HepG2 (cell line): Measurements from ENCODE around the gene DDX59. TPM values are rescaled to one million over a fixed set of nuclear protein-coding genes. Genes with fewer than 3 reads are reported as not detected.

Experiments used
- ETV5 ChIP-seq: IDR thresholded peaks from 2 replicates; pipeline ENCODE4 v1.6.1; 2018; ENCODE audit warnings: missing biosample characterization, missing genetic modification reagents, inconsistent platforms, borderline replicate concordance
- FOSL1 ChIP-seq: sonication (generic); formaldehyde crosslinking; IDR thresholded peaks from 2 replicates; pipeline ENCODE4 v1.9.0; 2021; ENCODE audit warnings: missing genetic modification reagents, borderline replicate concordance
- HDAC1 ChIP-seq: sonication (generic); formaldehyde crosslinking; IDR thresholded peaks from 2 replicates; pipeline ENCODE4 v1.5.1; 2020; ENCODE audit warnings: mild to moderate bottlenecking, missing genetic modification reagents
- HDAC6 ChIP-seq: fragments of 200-600 bp; sonication (generic); IDR thresholded peaks from 2 replicates; pipeline ENCODE4 v1.7.0; 2017; ENCODE audit warnings: mild to moderate bottlenecking, antibody characterized with exemption, low read length, low read depth
- NCOA1 ChIP-seq: sonication (generic); formaldehyde crosslinking; IDR thresholded peaks from 2 replicates; pipeline ENCODE4 v1.9.0; 2021; ENCODE audit warnings: missing genetic modification reagents
- ONECUT2 ChIP-seq: sonication (generic); formaldehyde crosslinking; IDR thresholded peaks from 2 replicates; pipeline ENCODE4 v1.4.0; 2020; ENCODE audit warnings: missing genetic modification reagents
- POLR2A ChIP-seq, 2 experiments: IDR thresholded peaks; 2 replicates each; pipeline ENCODE4 v1.6.1; 2011; ENCODE audit warnings: low read depth in 2 of 2, low read length in 2 of 2, mild to moderate bottlenecking in 1 of 2, moderate library complexity in 1 of 2; ENCODE audit not compliant: insufficient read depth in 1 of 2
- RBFOX2 ChIP-seq: fragments of 200-400 bp; formaldehyde crosslinking; IDR thresholded peaks from 2 replicates; pipeline ENCODE4 v1.6.1; 2017; ENCODE audit warnings: low read depth, mild to moderate bottlenecking, low read length
- SAP130 ChIP-seq: IDR thresholded peaks from 2 replicates; pipeline ENCODE4 v1.6.1; 2016; ENCODE audit warnings: low read depth
- SIN3A ChIP-seq: IDR thresholded peaks from 2 replicates; pipeline ENCODE4 v1.6.1; 2011; ENCODE audit warnings: low read depth, mild to moderate bottlenecking, control low read depth, low read length, borderline replicate concordance
- TMF1 ChIP-seq: sonication (generic); formaldehyde crosslinking; IDR thresholded peaks from 2 replicates; pipeline ENCODE4 v1.8.1; 2022; ENCODE audit warnings: low read depth, missing genetic modification reagents
- ZFP36L1 ChIP-seq: sonication (generic); formaldehyde crosslinking; IDR thresholded peaks from 2 replicates; pipeline ENCODE4 v1.8.0; 2022; ENCODE audit warnings: mild to moderate bottlenecking, missing genetic modification reagents, moderate library complexity
- ZNF20 ChIP-seq: sonication (generic); formaldehyde crosslinking; IDR thresholded peaks from 2 replicates; pipeline ENCODE4 v1.4.0; 2020; ENCODE audit warnings: mild to moderate bottlenecking, moderate library complexity, missing genetic modification reagents
- ZNF337 ChIP-seq: sonication (generic); formaldehyde crosslinking; IDR thresholded peaks from 2 replicates; pipeline ENCODE4 v1.5.1; 2020; ENCODE audit warnings: missing genetic modification reagents, low read depth, mild to moderate bottlenecking, borderline replicate concordance
- ZNF550 ChIP-seq: sonication (generic); formaldehyde crosslinking; IDR thresholded peaks from 2 replicates; pipeline ENCODE4 v1.4.0; 2020; ENCODE audit warnings: mild to moderate bottlenecking, missing genetic modification reagents, borderline replicate concordance
- ZNF629 ChIP-seq: sonication (generic); formaldehyde crosslinking; conservative IDR thresholded peaks from 2 replicates; pipeline ENCODE4 v1.5.0; 2020; ENCODE audit warnings: missing genetic modification reagents
- ZSCAN25 ChIP-seq: sonication (generic); formaldehyde crosslinking; IDR thresholded peaks from 2 replicates; pipeline ENCODE4 v1.8.0; 2022; ENCODE audit warnings: mild to moderate bottlenecking, missing genetic modification reagents
- ZSCAN31 ChIP-seq: sonication (generic); formaldehyde crosslinking; IDR thresholded peaks from 2 replicates; pipeline ENCODE4 v1.5.0; 2020; ENCODE audit warnings: low read depth, mild to moderate bottlenecking, missing genetic modification reagents
- polyA plus RNA-seq, 8 experiments: library from polyadenylated mRNA; depleted of rRNA in 3 of 8; stranded (reverse) in 7 of 8; unstranded in 1 of 8; fragments of >200 nt; fragmentation: Illumina TruSeq in 4 of 8; extraction: Trizol in 4 of 8; gene quantifications; 2 replicates each; pipeline versions ENCODE4 v1.2.1 to v1.2.3, GENCODE V29; 2011 to 2016; ENCODE audit warnings: low read depth in 4 of 8, missing spikeins in 1 of 8, mixed read lengths in 1 of 8; ENCODE audit not compliant: insufficient read depth in 1 of 8
- total RNA-seq, 5 experiments: library from RNA; depleted of rRNA; stranded (reverse); fragments of >200 nt; fragmentation: Illumina TruSeq; extraction: Trizol; gene quantifications; 2 replicates each; pipeline ENCODE4 v1.2.3, GENCODE V29; 2016; ENCODE audit warnings: low read depth in 1 of 5
- TF ChIP-seq, protein P1 (sequence below): sonication (generic); formaldehyde crosslinking; IDR thresholded peaks from 2 replicates; pipeline ENCODE4 v1.8.1; 2023; ENCODE audit warnings: mild to moderate bottlenecking, missing genetic modification reagents
- TF ChIP-seq, protein P2 (sequence below): IDR thresholded peaks from 2 replicates; pipeline ENCODE4 v1.6.1; 2016; ENCODE audit warnings: mild to moderate bottlenecking, missing biosample characterization, missing genetic modification reagents
- TF ChIP-seq, protein P3 (sequence below): sonication (generic); formaldehyde crosslinking; IDR thresholded peaks from 2 replicates; pipeline ENCODE4 v1.5.0; 2020; ENCODE audit warnings: mild to moderate bottlenecking, missing genetic modification reagents
- TF ChIP-seq, protein P4 (sequence below): sonication (generic); formaldehyde crosslinking; IDR thresholded peaks from 2 replicates; pipeline ENCODE4 v1.5.0; 2020; ENCODE audit warnings: mild to moderate bottlenecking, missing genetic modification reagents, moderate library complexity
- TF ChIP-seq, protein P5 (sequence below): sonication (generic); formaldehyde crosslinking; IDR thresholded peaks from 2 replicates; pipeline ENCODE4 v1.5.1; 2020; ENCODE audit warnings: mild to moderate bottlenecking, missing genetic modification reagents, moderate library complexity

The DDX59 gene
- total and polyA plus RNA-seq, 2 of the 13 experiments (the other 11 are each of a cell fraction or from before 2014, with no cell fraction given) = 12.1 to 14.8 TPM

DNA sequence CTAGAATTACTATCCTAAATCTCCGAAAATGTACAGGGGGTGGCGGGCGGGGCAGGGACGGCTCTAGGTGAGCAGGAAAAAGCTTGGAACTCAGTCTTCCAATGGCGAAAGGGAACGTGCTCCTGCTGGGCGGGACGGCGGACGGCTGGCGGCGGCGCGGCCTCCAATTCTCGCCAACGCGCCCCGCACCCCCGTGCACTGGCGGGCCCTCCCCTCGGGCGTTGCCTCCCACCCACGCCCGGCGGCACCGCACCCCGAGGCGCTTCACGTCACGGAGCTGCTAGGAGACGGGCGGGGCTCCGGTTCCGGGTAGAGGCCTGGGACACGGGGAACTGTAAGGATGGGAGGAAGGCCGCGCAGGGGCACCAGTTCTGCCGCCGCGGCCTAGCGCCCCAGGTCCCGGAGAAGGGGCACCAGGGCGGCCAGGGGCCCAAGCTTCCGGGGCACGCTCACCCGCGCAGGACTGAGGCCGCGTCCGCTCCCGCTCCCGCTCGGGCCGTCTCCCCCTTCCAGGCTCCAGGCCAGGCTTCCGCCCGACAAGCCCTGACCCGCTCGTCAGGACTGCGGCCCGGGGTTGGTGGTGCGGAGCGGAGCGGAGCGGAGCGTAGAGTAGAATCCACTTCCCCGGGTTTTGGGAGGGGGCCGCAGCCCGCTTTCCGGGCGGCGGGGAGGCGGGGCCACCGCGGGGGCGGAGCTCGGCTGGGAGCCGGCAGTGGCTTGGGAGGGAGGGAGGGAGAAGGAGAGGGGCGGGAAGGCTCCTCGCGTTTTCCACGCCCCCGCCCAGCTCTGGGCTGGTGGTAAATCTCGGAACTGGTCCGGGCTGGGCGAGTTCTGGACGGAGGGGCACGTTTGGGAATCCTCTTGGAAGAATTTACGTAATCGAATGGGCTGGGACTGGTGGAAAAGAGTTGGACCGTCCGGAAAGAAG, at the start of gene DDX59 (continued):
- TF ChIP-seq HDAC6 (no peak), POLR2A (IDR thresholded peaks at IDR 0.05; ENCODE audit: insufficient read depth in 1 of 2, low read depth in 2 of 2, low read length in 2 of 2) (peak; percentile 46 to 85; a peak in 3 of 4 replicates), ONECUT2 (CRISPR knock-in tag) (no peak), ZNF20 (CRISPR knock-in tag) (no peak), ZNF550 (no peak), SAP130 (CRISPR knock-in tag) (peak; percentile 87), FOSL1 (CRISPR knock-in tag) (no peak), NCOA1 (CRISPR knock-in tag) (no peak), ZFP36L1 (no peak), ZNF629 (CRISPR knock-in tag) (no peak; the same call in 1 of the 2 replicates), ZSCAN25 (CRISPR knock-in tag) (peak; percentile 73; the same call in 1 of the 2 replicates), ZSCAN31 (peak; percentile 56; the same call in 1 of the 2 replicates), SIN3A (peak; percentile 60; the same call in 1 of the 2 replicates), RBFOX2 (peak; percentile 98), ETV5 (peak; percentile 57), HDAC1 (CRISPR knock-in tag) (peak; percentile 89), TMF1 (CRISPR knock-in tag) (peak; percentile 74), ZNF337 (peak; percentile 87; the same call in 1 of the 2 replicates)
- TF ChIP-seq, protein P1, sequence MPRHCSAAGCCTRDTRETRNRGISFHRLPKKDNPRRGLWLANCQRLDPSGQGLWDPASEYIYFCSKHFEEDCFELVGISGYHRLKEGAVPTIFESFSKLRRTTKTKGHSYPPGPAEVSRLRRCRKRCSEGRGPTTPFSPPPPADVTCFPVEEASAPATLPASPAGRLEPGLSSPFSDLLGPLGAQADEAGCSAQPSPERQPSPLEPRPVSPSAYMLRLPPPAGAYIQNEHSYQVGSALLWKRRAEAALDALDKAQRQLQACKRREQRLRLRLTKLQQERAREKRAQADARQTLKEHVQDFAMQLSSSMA (CRISPR knock-in tag) = peak; percentile 84; the same call in 1 of the 2 replicates
- TF ChIP-seq, protein P2, sequence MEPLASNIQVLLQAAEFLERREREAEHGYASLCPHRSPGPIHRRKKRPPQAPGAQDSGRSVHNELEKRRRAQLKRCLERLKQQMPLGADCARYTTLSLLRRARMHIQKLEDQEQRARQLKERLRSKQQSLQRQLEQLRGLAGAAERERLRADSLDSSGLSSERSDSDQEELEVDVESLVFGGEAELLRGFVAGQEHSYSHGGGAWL (CRISPR knock-in tag) = peak; percentile 84; the same call in 1 of the 2 replicates
- TF ChIP-seq, protein P3, sequence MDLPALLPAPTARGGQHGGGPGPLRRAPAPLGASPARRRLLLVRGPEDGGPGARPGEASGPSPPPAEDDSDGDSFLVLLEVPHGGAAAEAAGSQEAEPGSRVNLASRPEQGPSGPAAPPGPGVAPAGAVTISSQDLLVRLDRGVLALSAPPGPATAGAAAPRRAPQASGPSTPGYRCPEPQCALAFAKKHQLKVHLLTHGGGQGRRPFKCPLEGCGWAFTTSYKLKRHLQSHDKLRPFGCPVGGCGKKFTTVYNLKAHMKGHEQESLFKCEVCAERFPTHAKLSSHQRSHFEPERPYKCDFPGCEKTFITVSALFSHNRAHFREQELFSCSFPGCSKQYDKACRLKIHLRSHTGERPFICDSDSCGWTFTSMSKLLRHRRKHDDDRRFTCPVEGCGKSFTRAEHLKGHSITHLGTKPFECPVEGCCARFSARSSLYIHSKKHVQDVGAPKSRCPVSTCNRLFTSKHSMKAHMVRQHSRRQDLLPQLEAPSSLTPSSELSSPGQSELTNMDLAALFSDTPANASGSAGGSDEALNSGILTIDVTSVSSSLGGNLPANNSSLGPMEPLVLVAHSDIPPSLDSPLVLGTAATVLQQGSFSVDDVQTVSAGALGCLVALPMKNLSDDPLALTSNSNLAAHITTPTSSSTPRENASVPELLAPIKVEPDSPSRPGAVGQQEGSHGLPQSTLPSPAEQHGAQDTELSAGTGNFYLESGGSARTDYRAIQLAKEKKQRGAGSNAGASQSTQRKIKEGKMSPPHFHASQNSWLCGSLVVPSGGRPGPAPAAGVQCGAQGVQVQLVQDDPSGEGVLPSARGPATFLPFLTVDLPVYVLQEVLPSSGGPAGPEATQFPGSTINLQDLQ (CRISPR knock-in tag) = 0 out of 2 replicates have a peak, but pooled peaks have one; percentile 48
- TF ChIP-seq, protein P4, sequence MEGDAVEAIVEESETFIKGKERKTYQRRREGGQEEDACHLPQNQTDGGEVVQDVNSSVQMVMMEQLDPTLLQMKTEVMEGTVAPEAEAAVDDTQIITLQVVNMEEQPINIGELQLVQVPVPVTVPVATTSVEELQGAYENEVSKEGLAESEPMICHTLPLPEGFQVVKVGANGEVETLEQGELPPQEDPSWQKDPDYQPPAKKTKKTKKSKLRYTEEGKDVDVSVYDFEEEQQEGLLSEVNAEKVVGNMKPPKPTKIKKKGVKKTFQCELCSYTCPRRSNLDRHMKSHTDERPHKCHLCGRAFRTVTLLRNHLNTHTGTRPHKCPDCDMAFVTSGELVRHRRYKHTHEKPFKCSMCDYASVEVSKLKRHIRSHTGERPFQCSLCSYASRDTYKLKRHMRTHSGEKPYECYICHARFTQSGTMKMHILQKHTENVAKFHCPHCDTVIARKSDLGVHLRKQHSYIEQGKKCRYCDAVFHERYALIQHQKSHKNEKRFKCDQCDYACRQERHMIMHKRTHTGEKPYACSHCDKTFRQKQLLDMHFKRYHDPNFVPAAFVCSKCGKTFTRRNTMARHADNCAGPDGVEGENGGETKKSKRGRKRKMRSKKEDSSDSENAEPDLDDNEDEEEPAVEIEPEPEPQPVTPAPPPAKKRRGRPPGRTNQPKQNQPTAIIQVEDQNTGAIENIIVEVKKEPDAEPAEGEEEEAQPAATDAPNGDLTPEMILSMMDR (CRISPR knock-in tag) = no peak
- TF ChIP-seq, protein P5, sequence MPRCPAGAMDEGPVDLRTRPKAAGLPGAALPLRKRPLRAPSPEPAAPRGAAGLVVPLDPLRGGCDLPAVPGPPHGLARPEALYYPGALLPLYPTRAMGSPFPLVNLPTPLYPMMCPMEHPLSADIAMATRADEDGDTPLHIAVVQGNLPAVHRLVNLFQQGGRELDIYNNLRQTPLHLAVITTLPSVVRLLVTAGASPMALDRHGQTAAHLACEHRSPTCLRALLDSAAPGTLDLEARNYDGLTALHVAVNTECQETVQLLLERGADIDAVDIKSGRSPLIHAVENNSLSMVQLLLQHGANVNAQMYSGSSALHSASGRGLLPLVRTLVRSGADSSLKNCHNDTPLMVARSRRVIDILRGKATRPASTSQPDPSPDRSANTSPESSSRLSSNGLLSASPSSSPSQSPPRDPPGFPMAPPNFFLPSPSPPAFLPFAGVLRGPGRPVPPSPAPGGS (CRISPR knock-in tag) = peak; percentile 95
